ENCODE measurements around the gene WFDC11. TPM values are rescaled to one million over a fixed set of nuclear protein-coding genes. Genes with fewer than 3 reads are reported as not detected.

Gene WFDC11
- not detected in 2 replicates for total RNA-seq

DNA sequence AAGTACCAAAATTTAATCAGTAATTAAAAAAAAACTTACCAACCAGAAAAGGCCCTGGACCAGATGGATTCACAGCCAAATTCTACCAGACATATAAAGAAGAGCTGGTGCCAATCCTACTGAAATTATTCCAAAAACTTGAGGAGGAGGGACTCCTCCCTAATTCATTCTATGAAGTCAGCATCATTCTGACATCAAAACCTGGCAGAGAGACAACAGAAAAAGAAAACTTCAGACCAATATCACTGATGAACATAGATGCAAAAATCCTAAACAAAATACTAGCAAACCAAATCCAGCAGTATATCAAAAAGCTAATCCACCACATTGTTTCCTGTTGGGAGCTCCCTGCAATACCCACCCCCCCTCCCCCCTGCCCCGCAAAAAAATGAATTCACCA, at the start of gene WFDC11:
Gene WFDC11 (minus strand): TSS at position 101 of the 400 bp plus-strand sequence. CDS start 19,639 bp downstream, outside the sequence.

DNA sequence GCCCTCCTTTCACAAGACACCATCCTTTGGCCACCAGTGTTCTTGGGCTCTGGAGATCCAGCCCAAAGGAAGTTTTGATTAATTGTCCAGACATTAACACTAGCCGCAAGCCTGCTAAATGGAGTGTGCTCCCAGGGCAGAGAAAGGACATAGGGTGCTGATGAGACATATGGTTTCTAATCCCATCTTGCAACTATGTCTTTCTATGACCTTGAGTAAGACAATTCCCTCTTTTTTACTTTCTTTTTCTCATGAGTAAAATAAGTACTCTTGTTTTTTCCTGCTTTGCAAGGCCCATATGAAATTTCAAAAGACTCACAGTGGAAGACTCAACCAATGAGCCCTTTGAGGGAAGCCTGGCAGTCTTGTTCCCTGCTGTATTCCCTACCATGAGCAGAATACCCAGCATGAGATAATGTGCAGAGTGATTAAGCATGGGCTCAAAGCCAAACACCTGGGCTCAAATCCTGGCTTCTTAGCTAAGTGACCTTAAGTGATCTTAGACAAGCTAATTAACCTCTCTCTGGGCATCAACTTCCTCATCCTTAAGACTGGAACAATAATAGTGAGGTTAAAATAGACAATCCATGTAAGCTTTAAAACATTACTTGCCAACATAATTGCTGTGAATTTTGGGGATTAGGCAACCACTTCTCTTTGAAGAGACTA, 35.1 kb upstream of the WFDC11 start, which contains the start of gene WFDC10B:
Gene WFDC10B (minus strand): TSS at position 51 of the 669 bp plus-strand sequence. CDS start 19,027 bp downstream, outside the sequence.

DNA sequence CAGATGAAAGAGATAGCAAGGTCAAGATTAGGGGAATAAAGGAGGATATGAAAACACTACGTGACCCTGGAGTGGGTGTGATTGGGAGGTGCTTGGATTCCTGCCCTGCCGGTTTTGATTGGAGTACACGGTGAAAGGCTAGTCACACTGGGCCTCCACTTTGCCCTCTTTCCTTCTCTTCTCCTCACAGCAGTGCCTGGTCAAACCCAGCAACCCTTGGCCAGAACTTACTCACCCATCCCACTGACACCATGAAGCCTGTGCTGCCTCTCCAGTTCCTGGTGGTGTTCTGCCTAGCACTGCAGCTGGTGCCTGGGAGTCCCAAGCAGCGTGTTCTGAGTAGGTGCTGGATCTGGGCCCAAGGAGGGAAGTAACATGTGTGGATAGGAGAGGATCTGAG, 31.8 kb upstream of the WFDC11 start, which contains the start of gene WFDC13:
Gene WFDC13 (plus strand): TSS at position 166 of the 400 bp plus-strand sequence. CDS start 86 bp downstream, at position 252.

GRCh38 chr20:45631184-45631583, 38.9 kb downstream of the WFDC11 start, which contains the start of gene WFDC9:
Gene WFDC9, minus strand, starts transcription at chr20:45631284. Its CDS starts 21,103 bp downstream, at chr20:45610181.

DNA sequence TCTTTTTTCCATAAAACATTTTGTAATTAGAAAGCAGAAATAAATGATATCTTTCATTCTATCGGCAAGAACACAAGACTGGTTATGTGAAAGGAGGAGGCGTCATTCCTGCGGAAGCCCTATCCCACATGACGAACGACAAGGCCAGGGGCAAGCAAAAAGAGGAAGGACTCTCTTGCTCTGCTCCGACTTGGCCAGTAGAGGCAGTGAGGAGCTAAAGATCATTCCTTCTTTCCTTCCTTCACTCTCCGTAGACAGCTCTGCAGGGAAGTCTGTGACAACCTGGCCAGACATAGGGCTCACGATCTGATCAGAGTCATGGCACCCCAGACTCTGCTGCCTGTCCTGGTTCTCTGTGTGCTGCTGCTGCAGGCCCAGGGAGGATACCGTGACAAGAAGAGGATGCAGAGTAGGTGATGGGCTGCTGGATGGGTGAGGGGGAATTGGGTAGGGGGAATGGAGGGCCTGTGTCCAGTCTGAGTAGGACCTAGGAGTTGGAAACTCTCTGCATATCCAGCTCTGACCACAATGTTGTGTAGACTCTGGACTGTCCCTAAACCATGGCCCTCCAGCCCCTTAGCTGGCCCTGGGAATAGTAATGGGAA, 40.4 kb downstream of the WFDC11 start, which contains the start of gene WFDC10A:
Gene WFDC10A (plus strand): TSS at position 244 of the 605 bp plus-strand sequence. CDS start 75 bp downstream, at position 319.

Other genes with a start within 250 kb of the WFDC11 start
- gene WFDC2, start 200.5 kb downstream of the WFDC11 start, total RNA-seq: not detected in 2 replicates
- gene SPINT3, start 154.6 kb downstream of the WFDC11 start, total RNA-seq: not detected in 2 replicates
- gene WFDC6, start 130.8 kb downstream of the WFDC11 start, total RNA-seq: not detected in 2 replicates
- not detected in 2 replicates for gene EPPIN, start 122.8 kb downstream of the WFDC11 start, total RNA-seq
- gene WFDC8, start 91.0 kb downstream of the WFDC11 start, total RNA-seq: not detected in 2 replicates
- gene WFDC10A, start 40.5 kb downstream of the WFDC11 start, total RNA-seq: not detected in 2 replicates
- gene WFDC9, start 39.0 kb downstream of the WFDC11 start, total RNA-seq: not detected in 2 replicates
- gene WFDC13, start 31.8 kb upstream of the WFDC11 start, total RNA-seq: not detected in 2 replicates
- 0.14 TPM in 1 of 2 replicates, not detected in the other for gene WFDC10B, start 34.8 kb upstream of the WFDC11 start, total RNA-seq
- not detected in 2 replicates for gene SPINT4, start 52.1 kb upstream of the WFDC11 start, total RNA-seq
- gene WFDC3, start 121.6 kb upstream of the WFDC11 start, total RNA-seq: 0.57 and 0.65 TPM in 2 replicates
- gene DNTTIP1, start 121.7 kb upstream of the WFDC11 start, total RNA-seq: 18.5 and 25.2 TPM in 2 replicates
- 3.6 and 4.3 TPM in 2 replicates for gene UBE2C, start 142.4 kb upstream of the WFDC11 start, total RNA-seq
- 1.00 and 1.1 TPM in 2 replicates for gene TNNC2, start 157.1 kb upstream of the WFDC11 start, total RNA-seq
- 36.4 and 46.2 TPM in 2 replicates for gene SNX21, start 163.6 kb upstream of the WFDC11 start, total RNA-seq
- 46.2 and 46.5 TPM in 2 replicates for gene ACOT8, start 187.2 kb upstream of the WFDC11 start, total RNA-seq
- 4.4 and 5.3 TPM in 2 replicates for gene ZSWIM3, start 187.4 kb upstream of the WFDC11 start, total RNA-seq
- 2.8 and 3.8 TPM in 2 replicates for gene ZSWIM1, start 211.0 kb upstream of the WFDC11 start, total RNA-seq
- 1.3 and 1.9 TPM in 2 replicates for gene SPATA25, start 217.4 kb upstream of the WFDC11 start, total RNA-seq
- gene NEURL2, start 221.0 kb upstream of the WFDC11 start, total RNA-seq: 4.8 and 5.9 TPM in 2 replicates
- gene CTSA, start 221.1 kb upstream of the WFDC11 start, total RNA-seq: 71.4 and 108 TPM in 2 replicates
- 18.3 and 19.0 TPM in 2 replicates for gene PLTP, start 241.9 kb upstream of the WFDC11 start, total RNA-seq